ENCODE measurements around the gene POPDC2. TPM values are rescaled to one million over a fixed set of nuclear protein-coding genes. Genes with fewer than 3 reads are reported as not detected.

The POPDC2 gene
- total RNA-seq, 1 experiment from 2014 or later, result 0.48 TPM

GRCh38 chr3:119649761-119650160 lies 10.6 kb downstream of the POPDC2 start:
- TF ChIP-seq AR (CRISPR knock-in tag; IDR thresholded peaks at IDR 0.05) (no peak), NFYB (CRISPR knock-in tag; conservative IDR thresholded peaks at IDR 0.05; ENCODE audit: low read depth) (no peak), ZNF232 (CRISPR knock-in tag; IDR thresholded peaks at IDR 0.05) (no peak), RELA (CRISPR knock-in tag; IDR thresholded peaks at IDR 0.05; ENCODE audit: borderline replicate concordance) (no peak), ZNF263 (CRISPR knock-in tag; IDR thresholded peaks at IDR 0.05; ENCODE audit: low read depth) (no peak), ZNF138 (CRISPR knock-in tag; conservative IDR thresholded peaks at IDR 0.05) (no peak), CTCF (IDR thresholded peaks at IDR 0.05) (no peak), ZNF423 (CRISPR knock-in tag; IDR thresholded peaks at IDR 0.05) (no peak), ETV6 (CRISPR knock-in tag; IDR thresholded peaks at IDR 0.05) (no peak), TEAD4 (CRISPR knock-in tag; IDR thresholded peaks at IDR 0.05) (no peak), GABPB1 (CRISPR knock-in tag; IDR thresholded peaks at IDR 0.05) (no peak), ZNF317 (CRISPR knock-in tag; IDR thresholded peaks at IDR 0.05; ENCODE audit: borderline replicate concordance, low read depth) (no peak), TEAD1 (CRISPR knock-in tag; IDR thresholded peaks at IDR 0.05) (no peak)
- TF ChIP-seq, protein P1, sequence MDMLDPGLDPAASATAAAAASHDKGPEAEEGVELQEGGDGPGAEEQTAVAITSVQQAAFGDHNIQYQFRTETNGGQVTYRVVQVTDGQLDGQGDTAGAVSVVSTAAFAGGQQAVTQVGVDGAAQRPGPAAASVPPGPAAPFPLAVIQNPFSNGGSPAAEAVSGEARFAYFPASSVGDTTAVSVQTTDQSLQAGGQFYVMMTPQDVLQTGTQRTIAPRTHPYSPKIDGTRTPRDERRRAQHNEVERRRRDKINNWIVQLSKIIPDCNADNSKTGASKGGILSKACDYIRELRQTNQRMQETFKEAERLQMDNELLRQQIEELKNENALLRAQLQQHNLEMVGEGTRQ (CRISPR knock-in tag; IDR thresholded peaks at IDR 0.05), result no peak
- TF ChIP-seq, protein P2, sequence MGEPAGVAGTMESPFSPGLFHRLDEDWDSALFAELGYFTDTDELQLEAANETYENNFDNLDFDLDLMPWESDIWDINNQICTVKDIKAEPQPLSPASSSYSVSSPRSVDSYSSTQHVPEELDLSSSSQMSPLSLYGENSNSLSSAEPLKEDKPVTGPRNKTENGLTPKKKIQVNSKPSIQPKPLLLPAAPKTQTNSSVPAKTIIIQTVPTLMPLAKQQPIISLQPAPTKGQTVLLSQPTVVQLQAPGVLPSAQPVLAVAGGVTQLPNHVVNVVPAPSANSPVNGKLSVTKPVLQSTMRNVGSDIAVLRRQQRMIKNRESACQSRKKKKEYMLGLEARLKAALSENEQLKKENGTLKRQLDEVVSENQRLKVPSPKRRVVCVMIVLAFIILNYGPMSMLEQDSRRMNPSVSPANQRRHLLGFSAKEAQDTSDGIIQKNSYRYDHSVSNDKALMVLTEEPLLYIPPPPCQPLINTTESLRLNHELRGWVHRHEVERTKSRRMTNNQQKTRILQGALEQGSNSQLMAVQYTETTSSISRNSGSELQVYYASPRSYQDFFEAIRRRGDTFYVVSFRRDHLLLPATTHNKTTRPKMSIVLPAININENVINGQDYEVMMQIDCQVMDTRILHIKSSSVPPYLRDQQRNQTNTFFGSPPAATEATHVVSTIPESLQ (CRISPR knock-in tag; IDR thresholded peaks at IDR 0.05), result no peak
- Mint-ChIP-seq H3K27me3 (ENCODE audit: low read depth) (no peaks in the 10 kb centered on the region), H3K4me1 (peaks cover 24% of the 10 kb centered on the region), H3K9me3 (no peaks in the 10 kb centered on the region), H3K27ac (no peak overlapping the region), H3K4me3 (no peak overlapping the region), H3K36me3 (no peaks in the 10 kb centered on the region)
- ChIA-PET CTCF (no interaction called here), POLR2A (no interaction called here)
- DNase-seq (ENCODE audit: low spot score), result no peak
- ATAC-seq, result no peak

DNA sequence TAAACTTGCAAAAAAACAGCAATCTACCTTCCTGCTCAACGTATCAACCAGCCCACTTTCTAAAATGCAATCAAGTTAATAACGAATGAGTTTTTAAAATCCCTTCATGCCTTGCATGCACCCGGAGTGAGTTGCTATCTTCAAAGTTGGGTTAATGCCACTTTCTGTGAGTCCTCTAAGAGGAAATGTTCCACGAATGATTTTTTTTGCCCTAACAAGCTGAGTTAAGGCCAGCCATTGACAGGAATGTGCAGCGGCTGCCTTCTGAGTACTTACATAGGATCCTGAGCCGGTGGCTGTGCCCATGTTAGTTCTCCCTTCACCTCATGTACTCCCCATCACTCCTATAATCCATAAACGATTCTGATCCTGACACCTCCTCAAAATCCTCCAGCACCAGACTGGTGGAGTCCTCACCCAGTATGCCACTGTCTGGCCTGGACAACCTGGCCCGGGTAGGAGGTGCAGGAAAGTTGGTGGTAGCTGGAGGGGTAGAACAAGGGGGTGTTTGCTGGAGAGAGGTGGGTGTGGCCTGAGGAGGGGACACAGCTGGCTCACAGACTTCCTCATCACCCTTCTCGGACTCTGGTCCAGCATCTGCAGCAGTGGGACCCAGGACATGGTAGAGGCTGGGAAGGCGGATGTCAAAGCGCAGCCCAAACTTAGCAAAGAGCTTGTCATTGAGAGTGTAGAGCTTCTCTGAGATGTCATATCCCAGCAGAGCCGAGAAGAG lies 12.4 kb downstream of the POPDC2 start:
- Mint-ChIP-seq H3K9me3 (no peaks in the 10 kb centered on the region), H3K4me3 (no peak overlapping the region), H3K4me1 (peaks cover 24% of the 10 kb centered on the region), H3K27me3 (ENCODE audit: low read depth) (no peaks in the 10 kb centered on the region), H3K27ac (no peak overlapping the region), H3K36me3 (no peaks in the 10 kb centered on the region)
- ATAC-seq (no peak), DNase-seq (ENCODE audit: low spot score) (no peak)
- CTCF ChIA-PET, result interaction anchor here (1.3 kb wide), 1 partner anchor 47 kb away, joined by 3 read pairs; no protein-coding TSS in a partner anchor
- TF ChIP-seq ZBTB21 (CRISPR knock-in tag; IDR thresholded peaks at IDR 0.05; ENCODE audit: borderline replicate concordance), result no peak
- TF ChIP-seq ATF3 (CRISPR knock-in tag; conservative IDR thresholded peaks at IDR 0.05), result no peak
- no peak for TF ChIP-seq RORB (CRISPR knock-in tag; IDR thresholded peaks at IDR 0.05)
- TF ChIP-seq MAX (CRISPR knock-in tag; IDR thresholded peaks at IDR 0.05), result no peak
- TF ChIP-seq ZNF263 (CRISPR knock-in tag; IDR thresholded peaks at IDR 0.05; ENCODE audit: low read depth), result no peak
- POLR2A ChIA-PET, result no interaction called here
